GM12878 (cell line): ENCODE measurements around the gene WWOX.

Experiments used
- USF1 ChIP-seq: IDR thresholded peaks from 2 replicates; pipeline ENCODE4 v1.6.1; 2011; ENCODE audit warnings: borderline replicate concordance, low read depth, mild to moderate bottlenecking, moderate library complexity, mixed read lengths, low read length; ENCODE audit not compliant: insufficient read depth; ENCODE audit errors: extremely low read length
- WRNIP1 ChIP-seq: IDR thresholded peaks from 2 replicates; pipeline ENCODE4 v1.6.1; 2011; ENCODE audit warnings: low read depth, low read length, improper control_type of control experiment, borderline replicate concordance

- TF ChIP-seq WRNIP1 (no peak), USF1 (no peak)
Measured at GRCh38 chr16:78108451-78108850, 9.0 kb downstream of the WWOX start.
